GM18507 (cell line): Measurements from ENCODE around the gene MAD2L1.

Source experiments
- DNase-seq: peaks from one replicate; pipeline ENCODE4 v3.0.0; 2011; ENCODE audit warnings: low read depth; ENCODE audit not compliant: insufficient read length; ENCODE audit errors: extremely low spot score
- FAIRE-seq: peaks from 2 replicates; lab custom pipeline; 2011; peaks lifted over from hg19 to GRCh38; lab: Jason Lieb, UNC

Gene MAD2L1

GRCh38 chr4:120007896-120008436 lies 58.7 kb downstream of the MAD2L1 start:
- no peak for DNase-seq
- FAIRE-seq, result no peak

- DNase-seq, result no peak
These were observed 59.3 kb downstream of the MAD2L1 start for GRCh38 chr4:120007191-120007871.

More at GRCh38 chr4:120007191-120007871, 59.3 kb downstream of the MAD2L1 start:
- no peak for FAIRE-seq
